ENCODE results near the gene GREM2. TPM values are rescaled to one million over a fixed set of nuclear protein-coding genes. Genes with fewer than 3 reads are reported as not detected.

Gene GREM2
- total and polyA plus RNA-seq, 10 of the 15 experiments (the other 5 are each of a cell fraction or from before 2014, with no cell fraction given), result not detected

- TF ChIP-seq TBL1XR1 (IDR thresholded peaks at IDR 0.05; ENCODE audit: low read depth, low read length) (no peak), POLR2AphosphoS5 (IDR thresholded peaks at IDR 0.05; ENCODE audit: low read length) (no peak), E4F1 (IDR thresholded peaks at IDR 0.05; ENCODE audit: borderline replicate concordance, partially characterized antibody) (no peak), STAT3 (IDR thresholded peaks at IDR 0.05; ENCODE audit: low read depth, low read length) (no peak), NKRF (conservative IDR thresholded peaks at IDR 0.05) (no peak), TCF3 (IDR thresholded peaks at IDR 0.05; ENCODE audit: borderline replicate concordance, insufficient read depth, low read depth, low read length) (no peak), TCF7 (IDR thresholded peaks at IDR 0.05; ENCODE audit: borderline replicate concordance) (no peak), MYC (IDR thresholded peaks at IDR 0.05; ENCODE audit: insufficient read depth, insufficient read length, insufficient replicate concordance, low read length, severe bottlenecking) (no peak), E2F4 (IDR thresholded peaks at IDR 0.05; ENCODE audit: low read depth, low read length) (no peak), BMI1 (IDR thresholded peaks at IDR 0.05; ENCODE audit: borderline replicate concordance) (no peak), NFXL1 (IDR thresholded peaks at IDR 0.05; ENCODE audit: borderline replicate concordance) (no peak), IRF5 (IDR thresholded peaks at IDR 0.05; ENCODE audit: borderline replicate concordance) (no peak)
Observed at GRCh38 chr1:240630409-240630808, 18.5 kb upstream of the GREM2 start (continued).

All from GM12878 (cell line).